ENCODE data around the gene RFX7. TPM values are rescaled to one million over a fixed set of nuclear protein-coding genes. Genes with fewer than 3 reads are reported as not detected.

RFX7 gene
- total RNA-seq, 1 experiment from 2014 or later: 43.4 TPM

GRCh38 chr15:56098195-56098863, 145.3 kb downstream of the RFX7 start:
- no peak overlapping the region for H3K27ac ChIP-seq (ENCODE audit: insufficient read length, low read depth, low read length)
- no peak overlapping the region for H2BK5ac ChIP-seq (ENCODE audit: insufficient read length, low read length)
- H3K18ac ChIP-seq (ENCODE audit: insufficient read length, low read depth, low read length): no peak overlapping the region
- no peak overlapping the region for H3K23ac ChIP-seq (ENCODE audit: insufficient read length, low read depth, low read length)
- no peak overlapping the region for H3K56ac ChIP-seq (ENCODE audit: insufficient read length, low read depth, low read length)
- Mint-ChIP-seq H3K4me1 (no peaks in the 10 kb centered on the region), H3K9me3 (no peaks in the 10 kb centered on the region), H3K36me3 (ENCODE audit: insufficient read depth in 1 of 3, low read depth in 3 of 3) (peaks cover 37 to 74% (median 61%) of the 10 kb centered on the region in 3 experiments; a peak in 6 of 7 replicates), H3K27me3 (ENCODE audit: low read depth) (no peaks in the 10 kb centered on the region), H3K27ac (no peak overlapping the region), H3K4me3 (no peak overlapping the region)
- no peak overlapping the region for H3K4ac ChIP-seq (ENCODE audit: low read depth, low read length)
- H2BK120ac ChIP-seq (ENCODE audit: low read depth, low read length, poor library complexity, severe bottlenecking): no peak overlapping the region
- no peak for TF ChIP-seq CTCF (conservative IDR thresholded peaks at IDR 0.05)
- H3K4me1 ChIP-seq (ENCODE audit: insufficient read depth, low read length): no peaks in the 10 kb centered on the region
- no peak overlapping the region for H2AFZ ChIP-seq (ENCODE audit: low read length)
- no peaks in the 10 kb centered on the region for H3K27me3 ChIP-seq (ENCODE audit: insufficient read depth, low read length)
- H3K9me3 ChIP-seq (ENCODE audit: control insufficient read depth, low read depth, low read length): no peaks in the 10 kb centered on the region
- WGBS (ENCODE audit: extremely low coverage, insufficient read length, low lambda C conversion rate): no CpG with 5 or more reads among the region's 5 CpGs
- H4K5ac ChIP-seq (ENCODE audit: insufficient read length, low read depth, low read length): no peak overlapping the region
- H4K20me1 ChIP-seq (ENCODE audit: control insufficient read depth, insufficient read depth, insufficient read length): no peaks in the 10 kb centered on the region
- no peaks in the 10 kb centered on the region for H3K79me2 ChIP-seq (ENCODE audit: insufficient read depth, low read length)
- H3K14ac ChIP-seq (ENCODE audit: insufficient read depth, low read length): no peak overlapping the region
- H2BK20ac ChIP-seq (ENCODE audit: low read depth, low read length, poor library complexity, severe bottlenecking): no peak overlapping the region
- H3K23me2 ChIP-seq (ENCODE audit: insufficient read length, low read depth, low read length, poor library complexity, severe bottlenecking): no peaks in the 10 kb centered on the region
- no peak for DNase-seq
- no peaks in the 10 kb centered on the region for H3K79me1 ChIP-seq (ENCODE audit: insufficient read depth, low read depth, low read length, poor library complexity, severe bottlenecking)
- no peak overlapping the region for H3K4me2 ChIP-seq (ENCODE audit: insufficient read depth, insufficient read length, low read length)
- no peak overlapping the region for H2BK15ac ChIP-seq (ENCODE audit: low read depth, low read length)
- H3T11ph ChIP-seq (ENCODE audit: low read length): no peak overlapping the region
- H2AK5ac ChIP-seq (ENCODE audit: insufficient read length, low read length): no peak overlapping the region
- H3K9ac ChIP-seq (ENCODE audit: extremely low read depth, insufficient read length, low read length): no peak overlapping the region
- H2BK12ac ChIP-seq (ENCODE audit: insufficient read length, low read depth, low read length): no peak overlapping the region
- H4K8ac ChIP-seq (replicated peaks; ENCODE audit: insufficient read length, low read depth, low read length): no peak overlapping the region
- no peak overlapping the region for H4K91ac ChIP-seq (ENCODE audit: insufficient read length, low read depth, low read length)

Measured in H9 (cell line).